GM12801 (cell line): ENCODE measurements around the gene MET.

Experiments used
- CTCF ChIP-seq: IDR thresholded peaks from one replicate; pipeline ENCODE4 v1.5.1; 2011; ENCODE audit warnings: control low read depth; ENCODE audit not compliant: insufficient read length; ENCODE audit errors: extremely low read depth

Gene MET

GRCh38 chr7:116786791-116787443 is 114.9 kb downstream of the MET start:
- TF ChIP-seq CTCF, result no peak

GRCh38 chr7:116787881-116788280 is 115.9 kb downstream of the MET start:
- no peak for TF ChIP-seq CTCF

GRCh38 chr7:116788572-116789197 is 116.7 kb downstream of the MET start:
- no peak for TF ChIP-seq CTCF

- TF ChIP-seq CTCF, result no peak
Observed at GRCh38 chr7:116790025-116790424, 118.0 kb downstream of the MET start.

- TF ChIP-seq CTCF, result no peak
Observed at GRCh38 chr7:116792813-116793212, 120.8 kb downstream of the MET start.

GRCh38 chr7:116793795-116794340 is 121.9 kb downstream of the MET start:
- no peak for TF ChIP-seq CTCF

- no peak for TF ChIP-seq CTCF
Observed at GRCh38 chr7:116796471-116796870, 124.5 kb downstream of the MET start.
